BJ (cell line): Measurements from ENCODE around the gene ANKRD55. TPM values are rescaled to one million over a fixed set of nuclear protein-coding genes. Genes with fewer than 3 reads are reported as not detected.

ENCODE experiments used
- CTCF ChIA-PET: fragments of 350-600 bp; formaldehyde crosslinking; extraction: SDS; loops from one replicate; lab custom pipeline; 2021; ENCODE audit warnings: antibody characterized with exemption, inconsistent platforms; lab: Yijun Ruan, JAX
- POLR2A ChIA-PET: fragments of 300-600 bp; sonication (Branson Sonifier 250); formaldehyde crosslinking; extraction: SDS; loops from one replicate; lab custom pipeline; 2021; ENCODE audit warnings: antibody characterized with exemption; lab: Charles Lee
- DNase-seq: peaks from one replicate; pipeline ENCODE4 v3.0.0-alpha.2; 2011; ENCODE audit warnings: low read depth
- H3K27me3 ChIP-seq: 2 replicates; pipeline ENCODE4 v1.6.0; 2011; ENCODE audit warnings: low read length; ENCODE audit not compliant: control insufficient read depth, insufficient read depth
- H3K36me3 ChIP-seq: 2 replicates; pipeline ENCODE4 v1.5.1; 2011; ENCODE audit warnings: low read length; ENCODE audit not compliant: control insufficient read depth, insufficient read depth
- H3K4me3 ChIP-seq: 2 replicates; pipeline ENCODE4 v1.5.1; 2011; ENCODE audit warnings: low read depth, mild to moderate bottlenecking, control low read depth, low read length
- CTCF ChIP-seq: IDR thresholded peaks from 2 replicates; pipeline ENCODE4 v1.5.1; 2011; ENCODE audit warnings: low read depth, mild to moderate bottlenecking, control low read depth, inconsistent platforms, low read length, moderate library complexity; ENCODE audit not compliant: insufficient read depth
- polyA plus RNA-seq: library from polyadenylated mRNA; depleted of rRNA; stranded (reverse); fragments of >200 nt; gene quantifications from 2 replicates; pipeline ENCODE4 v1.2.3, GENCODE V29; 2011

The ANKRD55 gene
- polyA plus RNA-seq, 1 experiment, result not detected

- Histone ChIP-seq H3K4me3 (no peak overlapping the region), H3K27me3 (no peaks in the 10 kb centered on the region), H3K36me3 (no peaks in the 10 kb centered on the region)
- ChIA-PET CTCF (no interaction called here), POLR2A (no interaction called here)
- TF ChIP-seq CTCF, result no peak
- DNase-seq, result no peak
These were observed 114.1 kb downstream of the ANKRD55 start for GRCh38 chr5:56119050-56119449.

GRCh38 chr5:56116599-56117141 lies 116.5 kb downstream of the ANKRD55 start:
- Histone ChIP-seq H3K4me3 (no peak overlapping the region), H3K36me3 (no peaks in the 10 kb centered on the region), H3K27me3 (no peaks in the 10 kb centered on the region)
- DNase-seq, result no peak
- ChIA-PET CTCF (no interaction called here), POLR2A (interaction anchor here (0.7 kb wide), 1 partner anchor 219 kb away, joined by 3 read pairs; no protein-coding TSS in a partner anchor)
- no peak for TF ChIP-seq CTCF

- POLR2A ChIA-PET, result no interaction called here
- Histone ChIP-seq H3K4me3 (no peak overlapping the region), H3K36me3 (no peaks in the 10 kb centered on the region), H3K27me3 (no peaks in the 10 kb centered on the region)
- no peak for TF ChIP-seq CTCF
- CTCF ChIA-PET, result interaction anchor here (1.2 kb wide), 1 partner anchor 91 kb away, joined by 3 read pairs; no protein-coding TSS in a partner anchor
- no peak for DNase-seq
These were observed 117.5 kb downstream of the ANKRD55 start for GRCh38 chr5:56115589-56115988.

GRCh38 chr5:56112526-56113121 lies 120.5 kb downstream of the ANKRD55 start:
- Histone ChIP-seq H3K27me3 (no peaks in the 10 kb centered on the region), H3K36me3 (no peaks in the 10 kb centered on the region), H3K4me3 (no peak overlapping the region)
- TF ChIP-seq CTCF, result no peak
- ChIA-PET POLR2A (interaction anchor here (0.6 kb wide), 3 partner anchors 13 to 423 kb away, joined by 3 to 5 read pairs (median 4); no protein-coding TSS in a partner anchor), CTCF (no interaction called here)
- peak; percentile 96 for DNase-seq

- Histone ChIP-seq H3K27me3 (no peaks in the 10 kb centered on the region), H3K4me3 (no peak overlapping the region), H3K36me3 (no peaks in the 10 kb centered on the region)
- DNase-seq, result no peak
- ChIA-PET CTCF (no interaction called here), POLR2A (no interaction called here)
- TF ChIP-seq CTCF, result no peak
These were observed 121.7 kb downstream of the ANKRD55 start for GRCh38 chr5:56111404-56111781.
